H1 (cell line): ENCODE measurements around the gene LRP5. TPM values are rescaled to one million over a fixed set of nuclear protein-coding genes. Genes with fewer than 3 reads are reported as not detected.

Experiments
- CTCF ChIA-PET: fragments of 300-600 bp; sonication (Branson Sonifier 250); formaldehyde crosslinking; loops from one replicate; lab custom pipeline; 2021; ENCODE audit not compliant: partially characterized antibody; lab: Charles Lee
- POLR2A ChIA-PET: fragments of 300-600 bp; sonication (Branson Sonifier 250); formaldehyde crosslinking; loops from one replicate; lab custom pipeline; 2021; ENCODE audit warnings: inconsistent platforms; ENCODE audit not compliant: partially characterized antibody; lab: Charles Lee
- DNase-seq, 2 experiments: peaks; one replicate each; pipeline versions ENCODE4 v3.0.0 to v3.0.0-alpha.2; 2010 to 2022; ENCODE audit warnings: low spot score in 2 of 2, low read depth in 1 of 2, mixed read lengths in 1 of 2
- FAIRE-seq: peaks from 2 replicates; lab custom pipeline; 2011; peaks lifted over from hg19 to GRCh38; lab: Jason Lieb, UNC
- H2AFZ ChIP-seq: 2 replicates; pipeline ENCODE4 v1.8.1; 2012; ENCODE audit warnings: low read length, inconsistent platforms
- H2AK5ac ChIP-seq: 2 replicates; pipeline ENCODE4 v1.6.1; 2013; ENCODE audit warnings: low read depth, low read length
- H2BK120ac ChIP-seq: replicated peaks from 2 replicates; pipeline ENCODE3; 2013; ENCODE audit warnings: low read depth, low read length, inconsistent platforms
- H2BK12ac ChIP-seq: 2 replicates; pipeline ENCODE4 v1.6.1; 2013; ENCODE audit warnings: low read depth, low read length
- H2BK15ac ChIP-seq: 2 replicates; pipeline ENCODE4 v1.6.1; 2013; ENCODE audit warnings: low read length
- H2BK20ac ChIP-seq: 2 replicates; pipeline ENCODE4 v1.6.1; 2013; ENCODE audit warnings: low read length
- H2BK5ac ChIP-seq: 2 replicates; pipeline ENCODE4 v1.6.1; 2013; ENCODE audit warnings: low read depth, low read length
- H3K14ac ChIP-seq: 2 replicates; pipeline ENCODE4 v1.6.1; 2013; ENCODE audit warnings: inconsistent platforms; ENCODE audit not compliant: insufficient read length
- H3K18ac ChIP-seq: 2 replicates; pipeline ENCODE4 v1.6.1; 2013; ENCODE audit warnings: low read length; ENCODE audit errors: extremely low read depth
- H3K23ac ChIP-seq: 2 replicates; pipeline ENCODE4 v1.6.1; 2013; ENCODE audit warnings: inconsistent platforms; ENCODE audit not compliant: insufficient read length
- H3K23me2 ChIP-seq: 2 replicates; pipeline ENCODE4 v1.6.1; 2013; ENCODE audit warnings: low read depth, low read length
- H3K27ac ChIP-seq: 2 replicates; pipeline ENCODE4 v1.6.1; 2011; ENCODE audit warnings: low read depth, low read length, inconsistent platforms
- H3K27me3 ChIP-seq, 4 experiments: replicated peaks in 1 of 4; 1 replicate in 1 of 4; 2 replicates in 3 of 4; pipeline versions ENCODE4 v1.6.1 to v1.8.1; 2011 to 2013; ENCODE audit warnings: low read length in 3 of 4, mild to moderate bottlenecking in 3 of 4, inconsistent platforms in 2 of 4, mixed read lengths in 2 of 4, moderate library complexity in 1 of 4; ENCODE audit not compliant: control insufficient read depth in 3 of 4, insufficient read depth in 3 of 4; ENCODE audit errors: extremely low read depth in 1 of 4
- H3K36me3 ChIP-seq, 4 experiments: 2 replicates each; pipeline versions ENCODE4 v1.6.1 to v1.8.1; 2011 to 2013; ENCODE audit warnings: mild to moderate bottlenecking in 4 of 4, low read length in 3 of 4, moderate library complexity in 2 of 4, control low read depth in 1 of 4, inconsistent platforms in 1 of 4; ENCODE audit not compliant: insufficient read depth in 4 of 4, control insufficient read depth in 2 of 4
- H3K4ac ChIP-seq: replicated peaks from 2 replicates; pipeline ENCODE3; 2013; ENCODE audit warnings: low read length, low read depth, mixed read lengths, inconsistent platforms; ENCODE audit not compliant: insufficient read length
- H3K4me1 ChIP-seq, 4 experiments: replicated peaks in 1 of 4; 1 replicate in 1 of 4; 2 replicates in 3 of 4; pipeline versions ENCODE4 v1.6.1 to v1.8.1; 2011 to 2013; ENCODE audit warnings: low read length in 3 of 4, inconsistent platforms in 2 of 4, mixed read lengths in 1 of 4; ENCODE audit not compliant: insufficient read depth in 4 of 4, control insufficient read depth in 3 of 4
- H3K4me2 ChIP-seq, 2 experiments: 2 replicates each; pipeline versions ENCODE4 v1.6.1 to v1.8.1; 2011 to 2013; ENCODE audit warnings: low read depth in 2 of 2, low read length in 2 of 2, control low read depth in 1 of 2, inconsistent platforms in 1 of 2, mild to moderate bottlenecking in 1 of 2; ENCODE audit not compliant: insufficient read depth in 1 of 2
- H3K4me3 ChIP-seq, 4 experiments: fragments of 200-600, 300-600 bp in 1 of 4; sonication (generic), shearing (Covaris generic), sonication (Bioruptor Twin) in 1 of 4; 2 replicates each; pipeline versions ENCODE4 v1.5.1 to v1.8.1; 2011 to 2016; ENCODE audit warnings: low read length in 4 of 4, low read depth in 3 of 4, control low read depth in 2 of 4, inconsistent platforms in 2 of 4, mild to moderate bottlenecking in 2 of 4, mixed read lengths in 1 of 4, moderate library complexity in 1 of 4; ENCODE audit not compliant: insufficient read depth in 2 of 4; ENCODE audit errors: extremely low read depth in 1 of 4
- H3K56ac ChIP-seq: replicated peaks from 2 replicates; pipeline ENCODE3; 2013; ENCODE audit warnings: low read depth, mild to moderate bottlenecking, mixed read lengths, low read length, inconsistent platforms; ENCODE audit not compliant: insufficient read length
- H3K79me1 ChIP-seq: 2 replicates; pipeline ENCODE4 v1.6.1; 2013; ENCODE audit warnings: low read depth, low read length, control low read depth
- H3K79me2 ChIP-seq, 2 experiments: 2 replicates each; pipeline versions ENCODE4 v1.6.1 to v1.8.1; 2012 to 2013; ENCODE audit warnings: low read length in 2 of 2, mild to moderate bottlenecking in 2 of 2, inconsistent platforms in 1 of 2; ENCODE audit not compliant: insufficient read depth in 2 of 2, control insufficient read depth in 1 of 2
- H3K9ac ChIP-seq, 4 experiments: replicated peaks in 1 of 4; 1 replicate in 1 of 4; 2 replicates in 3 of 4; pipeline versions ENCODE4 v1.6.1 to v1.8.1; 2011 to 2013; ENCODE audit warnings: low read depth in 3 of 4, low read length in 3 of 4, control low read depth in 2 of 4, mild to moderate bottlenecking in 2 of 4, moderate library complexity in 2 of 4, inconsistent platforms in 1 of 4; ENCODE audit errors: extremely low read depth in 1 of 4
- H3K9me3 ChIP-seq, 2 experiments: 2 replicates each; pipeline versions ENCODE4 v1.6.1 to v1.8.1; 2012 to 2013; ENCODE audit warnings: mild to moderate bottlenecking in 2 of 2, moderate library complexity in 2 of 2, control low read depth in 1 of 2, inconsistent platforms in 1 of 2, low read depth in 1 of 2, low read length in 1 of 2, mixed read lengths in 1 of 2; ENCODE audit not compliant: insufficient read depth in 2 of 2
- H4K20me1 ChIP-seq, 2 experiments: replicated peaks in 1 of 2; 2 replicates each; pipeline versions ENCODE3 to v1.8.1; 2011 to 2013; ENCODE audit warnings: inconsistent platforms in 2 of 2, low read length in 2 of 2, mild to moderate bottlenecking in 1 of 2; ENCODE audit not compliant: insufficient read depth in 2 of 2, control insufficient read depth in 1 of 2
- H4K5ac ChIP-seq: 2 replicates; pipeline ENCODE4 v1.6.1; 2013; ENCODE audit warnings: low read length, low read depth, mixed read lengths, inconsistent platforms; ENCODE audit not compliant: insufficient read length
- H4K8ac ChIP-seq: 2 replicates; pipeline ENCODE4 v1.8.0; 2013; ENCODE audit warnings: mild to moderate bottlenecking, moderate library complexity, low read length, inconsistent platforms; ENCODE audit not compliant: insufficient read depth; ENCODE audit errors: extremely low read depth
- H4K91ac ChIP-seq: replicated peaks from 2 replicates; pipeline ENCODE3; 2013; ENCODE audit warnings: low read length, mixed read lengths, inconsistent platforms; ENCODE audit not compliant: insufficient read length
- CTBP2 ChIP-seq: IDR thresholded peaks from 2 replicates; pipeline ENCODE4 v1.7.0; 2011; ENCODE audit warnings: borderline replicate concordance, mild to moderate bottlenecking, moderate library complexity, mixed read lengths, low read length; ENCODE audit not compliant: insufficient read depth, insufficient read length
- EGR1 ChIP-seq: IDR thresholded peaks from 2 replicates; pipeline ENCODE4 v1.6.1; 2011; ENCODE audit warnings: low read depth, low read length, borderline replicate concordance
- HDAC2 ChIP-seq, 2 experiments: fragments of 300-600 bp in 1 of 2; sonication (generic) in 1 of 2; IDR thresholded peaks; 2 replicates each; pipeline ENCODE4 v1.6.1; 2011 to 2012; ENCODE audit warnings: low read depth in 2 of 2, low read length in 2 of 2, mild to moderate bottlenecking in 2 of 2, moderate library complexity in 2 of 2, borderline replicate concordance in 1 of 2, inconsistent platforms in 1 of 2
- HDAC6 ChIP-seq: IDR thresholded peaks from one replicate; pipeline ENCODE4 v1.7.1; 2012; ENCODE audit warnings: low read depth, mild to moderate bottlenecking, inconsistent platforms, low read length, moderate library complexity
- KDM4A ChIP-seq: IDR thresholded peaks from one replicate; pipeline ENCODE4 v1.7.1; 2012; ENCODE audit warnings: low read depth, mild to moderate bottlenecking, moderate library complexity, low read length, inconsistent platforms; ENCODE audit not compliant: severe bottlenecking
- RAD21 ChIP-seq, 2 experiments: IDR thresholded peaks in 1 of 2; conservative IDR thresholded peaks in 1 of 2; 2 replicates each; pipeline ENCODE4 v1.6.1; 2011; ENCODE audit warnings: low read depth in 2 of 2, low read length in 2 of 2, improper control_type of control experiment in 1 of 2, inconsistent platforms in 1 of 2, mild to moderate bottlenecking in 1 of 2, moderate library complexity in 1 of 2
- RBBP5 ChIP-seq: IDR thresholded peaks from 2 replicates; pipeline ENCODE4 v1.7.1; 2012; ENCODE audit warnings: low read depth, mild to moderate bottlenecking, inconsistent platforms, low read length, moderate library complexity, borderline replicate concordance
- SAP30 ChIP-seq: fragments of 300-600 bp; sonication (generic); IDR thresholded peaks from 2 replicates; pipeline ENCODE4 v1.7.1; 2012; ENCODE audit warnings: low read length, moderate library complexity, mild to moderate bottlenecking, inconsistent platforms; ENCODE audit not compliant: insufficient read depth, insufficient replicate concordance
- SIN3A ChIP-seq, 2 experiments: IDR thresholded peaks in 1 of 2; conservative IDR thresholded peaks in 1 of 2; 2 replicates each; pipeline ENCODE4 v1.6.1; 2011 to 2012; ENCODE audit warnings: low read length in 2 of 2, improper control_type of control experiment in 1 of 2, low read depth in 1 of 2, mild to moderate bottlenecking in 1 of 2
- TEAD4 ChIP-seq: IDR thresholded peaks from 2 replicates; pipeline ENCODE4 v1.6.1; 2012; ENCODE audit warnings: low read depth, low read length, inconsistent platforms, mixed read lengths
- ZNF274 ChIP-seq: IDR thresholded peaks from 2 replicates; pipeline ENCODE4 v1.7.0; 2012; ENCODE audit warnings: low read length, borderline replicate concordance; ENCODE audit errors: extremely low read depth
- WGBS, 2 experiments: shearing (Covaris generic) in 1 of 2; methylation state at CpG; one replicate each; pipeline versions ENCODE4 v1.1.6 to v1.1.7; 2013 to 2015; ENCODE audit warnings: low lambda C conversion rate in 2 of 2, mixed read lengths in 2 of 2, inconsistent platforms in 1 of 2, low coverage in 1 of 2, missing lambda C conversion rate in 1 of 2; ENCODE audit not compliant: insufficient replicate concordance in 2 of 2, insufficient coverage in 1 of 2, insufficient read length in 1 of 2; ENCODE audit errors: extremely low coverage in 1 of 2, missing lambda C conversion rate in 1 of 2; 5-methylcytosine and 5-hydroxymethylcytosine counted together
- polyA plus RNA-seq, 7 experiments: library from polyadenylated mRNA; depleted of rRNA in 3 of 7; stranded (reverse) in 5 of 7; unstranded in 2 of 7; fragments of >200 nt in 5 of 7; fragments of 200-250 nt in 2 of 7; gene quantifications; 1 replicate in 5 of 7; 2 replicates in 1 of 7; 4 replicates in 1 of 7; pipeline versions ENCODE4 v1.2.1 to v1.2.3, GENCODE V29; 2011 to 2013; ENCODE audit warnings: missing spikeins in 2 of 7, mixed read lengths in 2 of 7
- total RNA-seq: library from RNA; stranded (reverse); fragmentation: NEBNext Ultra II Directional; extraction: Animal tissue kit (Norgen Biotek cat#: 25700); gene quantifications from 2 replicates; pipeline ENCODE4 v1.2.1, GENCODE V29; 2021

The LRP5 gene
- total and polyA plus RNA-seq, 2 of the 8 experiments (the other 6 are each of a cell fraction or from before 2014, with no cell fraction given), result 19.0 to 38.9 TPM

GRCh38 chr11:68363776-68364175 is 51.4 kb downstream of the LRP5 start:
- Histone ChIP-seq H3K9me3 (peaks cover 0 to 3% of the 10 kb centered on the region in 2 experiments; a peak in 1 of 4 replicates), H2BK20ac (no peak overlapping the region), H3K27me3 (no peaks in the 10 kb centered on the region), H3K36me3 (peaks cover 0 to 9% (median 4%) of the 10 kb centered on the region in 4 experiments; a peak in 3 of 8 replicates), H3K79me1 (no peaks in the 10 kb centered on the region; the same call in 1 of the 2 replicates), H4K20me1 (peaks cover 0 to 2% of the 10 kb centered on the region in 2 experiments), H2BK12ac (no peak overlapping the region), H3K4ac (no peak overlapping the region), H3K9ac (no peak overlapping the region), H3K27ac (no peak overlapping the region), H3K18ac (no peak overlapping the region), H2AK5ac (no peak overlapping the region), H3K56ac (no peak overlapping the region), H3K79me2 (no peaks in the 10 kb centered on the region), H4K5ac (no peak overlapping the region), H3K23me2 (no peaks in the 10 kb centered on the region), H3K4me2 (no peak overlapping the region), H3K23ac (no peak overlapping the region), H3K4me3 (no peak overlapping the region), H3K4me1 (no peaks in the 10 kb centered on the region), H4K8ac (no peak overlapping the region), H2AFZ (no peak overlapping the region), H2BK15ac (no peak overlapping the region), H3K14ac (no peak overlapping the region), H4K91ac (no peak overlapping the region), H2BK5ac (no peak overlapping the region), H2BK120ac (no peak overlapping the region)
- WGBS, 2 experiments, result 89% methylated on average over 5 of the region's 20 CpGs; no CpG with 5 or more reads in 1 of the 2 experiments
- FAIRE-seq, result no peak
- CTCF ChIA-PET, result no interaction called here
- POLR2A ChIA-PET, result no interaction called here
- no peak for DNase-seq
- TF ChIP-seq EGR1, result no peak
- no peak for TF ChIP-seq TEAD4
- TF ChIP-seq SIN3A (conservative IDR thresholded peaks at IDR 0.05 in 1 of 2, IDR thresholded peaks at IDR 0.05 in 1 of 2; ENCODE audit: low read depth in 1 of 2, low read length in 2 of 2), result no peak
- TF ChIP-seq HDAC6, result no peak
- no peak for TF ChIP-seq CTBP2
- TF ChIP-seq ZNF274, result no peak
- no peak for TF ChIP-seq RBBP5
- no peak for TF ChIP-seq KDM4A
- TF ChIP-seq HDAC2 (IDR thresholded peaks at IDR 0.05; ENCODE audit: borderline replicate concordance in 1 of 2, low read depth in 2 of 2, low read length in 2 of 2), result no peak
- no peak for TF ChIP-seq SAP30
- no peak for TF ChIP-seq RAD21 (IDR thresholded peaks at IDR 0.05 in 1 of 2, conservative IDR thresholded peaks at IDR 0.05 in 1 of 2; ENCODE audit: low read depth in 2 of 2, low read length in 2 of 2)
